Right kidney (tissue), 1 donor: ENCODE results near the gene GPRASP2.
A peak's percentile ranks its signal among the peaks of the same experiment; 100 is the strongest.

Source experiments
- DNase-seq: peaks from one replicate; pipeline ENCODE4 v3.0.0-alpha.2; 2016

Gene GPRASP2

DNA sequence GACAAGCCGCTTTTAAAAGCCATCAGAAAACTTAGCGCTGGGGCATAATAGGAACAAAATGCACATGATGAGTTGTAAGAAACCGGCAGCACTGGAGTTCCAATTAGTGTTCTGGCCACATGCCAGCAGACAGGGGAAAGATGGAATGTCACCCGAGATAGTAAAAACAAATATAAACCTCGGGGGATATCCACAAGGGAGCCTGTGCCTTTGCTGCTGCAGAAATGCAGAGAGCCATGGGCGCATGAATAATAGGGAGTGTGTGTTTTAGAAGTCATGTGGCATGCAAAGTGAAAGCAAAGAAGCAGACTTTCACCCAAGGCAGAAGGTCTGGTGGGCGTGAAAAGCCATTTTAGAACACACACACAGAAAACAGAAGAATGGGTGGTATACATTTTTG is 27.4 kb downstream of the GPRASP2 start:
- DNase-seq = peak; percentile 0

DNA sequence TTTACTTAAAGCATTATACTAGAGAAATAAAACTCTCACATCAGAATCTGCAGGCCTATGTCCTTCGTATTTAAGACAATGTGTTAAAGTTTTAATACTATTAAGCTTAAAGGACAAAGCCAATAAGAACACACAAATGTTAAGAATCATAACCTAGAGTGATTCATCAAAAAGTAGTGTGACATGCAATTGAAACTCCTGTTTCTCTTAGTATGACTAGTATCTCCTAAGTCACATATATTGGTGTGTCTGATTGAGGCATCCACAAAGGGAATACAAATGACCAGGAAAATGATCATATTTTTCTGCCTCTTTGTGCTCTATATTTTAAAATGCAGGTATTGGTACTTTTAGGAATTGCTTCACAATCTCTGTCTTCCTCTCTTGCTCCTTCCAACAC is 32.1 kb downstream of the GPRASP2 start:
- no peak for DNase-seq

DNA sequence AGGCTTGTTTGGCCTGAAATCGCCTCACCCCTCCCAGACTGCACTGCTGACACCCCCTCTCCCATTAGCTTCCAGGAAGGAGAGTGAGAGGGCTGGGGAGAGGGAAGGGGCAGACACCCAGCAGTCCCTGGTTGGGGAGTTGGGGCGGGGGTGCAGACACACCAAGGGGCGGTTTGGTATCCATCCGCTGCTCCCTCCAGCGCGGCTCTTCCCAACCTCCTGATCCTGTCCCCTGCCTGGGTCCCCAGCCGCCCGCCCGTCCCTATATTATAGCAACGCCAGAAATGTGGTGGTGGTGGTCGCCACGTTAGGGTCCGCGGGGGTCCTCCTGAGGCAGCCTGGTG is 33.2 kb downstream of the GPRASP2 start:
- DNase-seq = no peak

DNA sequence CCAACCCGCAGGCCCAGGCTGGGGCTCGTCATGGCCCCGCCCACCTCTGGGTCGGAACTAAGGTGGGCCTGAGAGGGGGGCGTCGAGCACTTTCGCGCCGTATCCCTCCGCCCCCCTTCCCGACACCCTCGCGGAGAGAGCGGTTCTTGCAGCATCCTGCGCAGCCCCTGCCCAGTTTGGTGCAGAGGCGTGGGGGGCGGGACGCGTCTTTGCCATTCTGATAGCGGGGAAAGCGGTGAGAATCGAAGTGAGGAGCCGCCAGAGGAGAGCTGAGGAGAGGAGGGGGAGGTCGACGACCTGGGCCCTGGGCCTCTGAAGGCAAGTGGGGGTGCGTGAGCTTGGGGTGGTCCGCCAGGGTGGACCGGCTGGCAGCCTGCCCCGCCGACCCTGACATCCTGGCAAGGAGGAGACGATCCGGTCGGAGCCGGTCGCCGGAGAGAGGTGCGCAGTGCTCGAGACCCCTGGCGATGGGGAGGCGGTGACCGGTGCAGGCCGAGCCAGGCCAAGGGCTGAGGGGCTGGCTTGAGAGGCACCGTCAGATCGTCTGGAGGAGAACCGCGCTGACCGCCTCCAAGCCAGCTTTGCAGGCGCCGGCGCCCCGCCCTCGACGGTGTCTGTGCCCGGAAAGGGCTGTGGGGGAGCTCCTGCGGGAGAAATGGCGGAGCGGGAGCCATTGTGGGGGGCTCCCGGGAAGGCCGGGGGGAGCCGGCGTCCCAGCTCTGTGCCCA is 33.8 kb downstream of the GPRASP2 start:
- peak; percentile 74 for DNase-seq

DNA sequence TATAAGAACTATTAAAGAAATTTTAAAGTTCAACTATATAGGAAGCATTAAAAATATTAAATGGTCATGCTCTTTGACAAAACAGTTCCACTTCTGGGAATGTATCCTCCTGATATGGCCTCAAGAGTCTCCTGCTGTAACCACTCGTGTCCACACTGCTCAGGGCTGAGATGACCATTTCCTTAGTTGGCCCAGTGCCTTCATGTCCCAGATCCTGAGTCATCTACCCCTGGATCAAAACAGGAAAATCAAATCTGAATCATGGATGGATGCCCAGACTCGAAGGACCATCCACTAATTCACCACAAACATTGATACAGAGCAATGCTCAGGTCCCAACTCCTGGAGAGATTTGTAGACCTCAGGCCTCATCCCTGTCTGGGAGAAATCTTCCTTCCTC is 53.0 kb downstream of the GPRASP2 start:
- DNase-seq = no peak

DNA sequence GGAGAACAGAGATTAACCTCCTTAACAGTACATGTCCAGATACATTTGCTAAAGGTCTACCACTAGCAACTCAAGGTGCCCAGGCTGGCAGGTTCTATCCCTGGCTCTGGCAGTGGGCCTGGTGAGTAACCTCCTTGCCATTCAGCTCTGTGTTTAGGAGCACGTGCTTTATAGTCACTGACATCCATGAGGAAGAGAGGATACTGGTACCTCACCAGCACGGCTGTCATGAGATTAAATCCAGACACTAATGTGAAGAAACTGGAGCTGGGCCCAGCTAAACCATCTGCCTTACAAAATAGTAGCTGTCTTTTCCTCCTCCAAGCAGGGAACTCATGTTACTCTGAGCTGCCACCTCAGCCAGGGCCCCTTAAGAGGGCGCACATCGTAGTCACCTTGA is 53.6 kb downstream of the GPRASP2 start:
- no peak for DNase-seq

DNA sequence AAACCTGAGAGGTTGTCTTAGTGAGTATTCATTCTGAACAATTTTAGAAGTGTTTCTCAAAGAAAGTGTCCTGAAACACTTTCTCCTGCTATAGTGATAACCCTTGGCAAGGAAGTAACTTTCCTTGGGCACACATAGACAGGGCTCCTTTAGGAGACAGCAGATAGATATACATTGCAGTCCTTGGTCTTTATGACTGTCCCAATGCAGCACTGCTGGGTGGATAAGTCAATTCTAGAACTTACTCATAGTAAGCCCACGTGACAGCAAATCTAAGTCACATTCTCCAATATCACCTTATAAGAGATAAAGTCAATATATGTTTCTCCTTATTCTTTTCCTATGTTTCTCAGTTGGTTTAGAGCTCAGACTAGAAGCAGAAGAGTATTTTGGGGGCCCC is 55.0 kb downstream of the GPRASP2 start:
- no peak for DNase-seq
